ENCODE data around the gene ACBD4.
"Not testable (repeated sequence)": the region's sequence is repeated elsewhere in the genome, so short reads cannot be mapped to it uniquely, and the experiment has no call there.

The ACBD4 gene

GRCh38 chr17:45121055-45121454 is 14.4 kb upstream of the ACBD4 start:
- no peak for DNase-seq

GRCh38 chr17:45123076-45123770 is 12.3 kb upstream of the ACBD4 start:
- DNase-seq = no peak

- DNase-seq = no peak
Observed at GRCh38 chr17:45123930-45124796, 11.3 kb upstream of the ACBD4 start.

- DNase-seq = not testable (repeated sequence)
Observed at GRCh38 chr17:45124797-45125122, 10.7 kb upstream of the ACBD4 start.

GRCh38 chr17:45125509-45125908 is 10.0 kb upstream of the ACBD4 start:
- DNase-seq = no peak

GRCh38 chr17:45127207-45127547 is 8.3 kb upstream of the ACBD4 start:
- no peak for DNase-seq

- DNase-seq = no peak
Observed at GRCh38 chr17:45127548-45128300, 7.8 kb upstream of the ACBD4 start.

GRCh38 chr17:45128331-45128730 is 7.2 kb upstream of the ACBD4 start:
- DNase-seq = no peak

GRCh38 chr17:45128989-45129388 is 6.5 kb upstream of the ACBD4 start:
- no peak for DNase-seq

GRCh38 chr17:45129426-45129939 is 6.0 kb upstream of the ACBD4 start:
- no peak for DNase-seq

GRCh38 chr17:45129940-45130680 is 5.4 kb upstream of the ACBD4 start:
- no peak for DNase-seq

- DNase-seq = no peak
Observed at GRCh38 chr17:45130681-45131615, 4.5 kb upstream of the ACBD4 start.

GRCh38 chr17:45131616-45132319 is 3.7 kb upstream of the ACBD4 start:
- peak; percentile 59 for DNase-seq

- DNase-seq = no peak
Observed at GRCh38 chr17:45132320-45132571, 3.2 kb upstream of the ACBD4 start, which contains the start of gene PLCD3. Gene PLCD3, minus strand, starts transcription at chr17:45132515. Its CDS starts 105 bp downstream, at chr17:45132410.

GRCh38 chr17:45132572-45133463 is 2.7 kb upstream of the ACBD4 start:
- peak; percentile 72 for DNase-seq

GRCh38 chr17:45135978-45136791 is 698 bp downstream of the ACBD4 start:
- no peak for DNase-seq

- DNase-seq = no peak
Observed at GRCh38 chr17:45136846-45137560, 1.5 kb downstream of the ACBD4 start.

GRCh38 chr17:45137561-45138305 is 2.2 kb downstream of the ACBD4 start:
- no peak for DNase-seq
